ENCODE results near the gene BEX4. TPM values are rescaled to one million over a fixed set of nuclear protein-coding genes. Genes with fewer than 3 reads are reported as not detected.
"Not testable (repeated sequence)": the region's sequence is repeated elsewhere in the genome, so short reads cannot be mapped to it uniquely, and the experiment has no call there.

The BEX4 gene
- total RNA-seq, 1 donor from 2014 or later, result 46.1 TPM

DNA sequence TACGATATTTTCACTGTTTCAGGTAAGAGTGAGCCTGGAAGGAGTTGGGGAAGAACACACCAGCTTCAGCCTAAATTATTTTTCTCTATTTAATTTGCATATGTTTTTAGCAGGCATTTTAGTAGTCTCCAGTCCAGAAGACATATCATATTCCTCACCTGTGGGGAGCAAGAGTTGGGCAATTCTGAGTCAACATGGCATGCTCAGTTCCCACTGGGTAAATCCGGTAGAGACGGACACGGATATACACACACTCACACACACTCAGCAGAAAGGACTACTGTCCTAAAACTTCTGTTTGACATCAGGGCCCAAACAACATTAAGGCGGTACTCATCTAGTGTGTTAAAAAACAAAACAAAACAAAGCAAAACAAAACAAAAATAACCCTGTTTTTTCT lies 4.9 kb upstream of the BEX4 start:
- H3K27me3 Mint-ChIP-seq (ENCODE audit: low read depth), result no peaks in the 10 kb centered on the region
- H3K36me3 Mint-ChIP-seq (ENCODE audit: low read depth), result no peaks in the 10 kb centered on the region
- H3K9me3 Mint-ChIP-seq (ENCODE audit: low read depth), result peaks cover 3% of the 10 kb centered on the region
- no peak overlapping the region for H3K4me3 Mint-ChIP-seq (ENCODE audit: unreplicated experiment)
- TF ChIP-seq, protein P1, sequence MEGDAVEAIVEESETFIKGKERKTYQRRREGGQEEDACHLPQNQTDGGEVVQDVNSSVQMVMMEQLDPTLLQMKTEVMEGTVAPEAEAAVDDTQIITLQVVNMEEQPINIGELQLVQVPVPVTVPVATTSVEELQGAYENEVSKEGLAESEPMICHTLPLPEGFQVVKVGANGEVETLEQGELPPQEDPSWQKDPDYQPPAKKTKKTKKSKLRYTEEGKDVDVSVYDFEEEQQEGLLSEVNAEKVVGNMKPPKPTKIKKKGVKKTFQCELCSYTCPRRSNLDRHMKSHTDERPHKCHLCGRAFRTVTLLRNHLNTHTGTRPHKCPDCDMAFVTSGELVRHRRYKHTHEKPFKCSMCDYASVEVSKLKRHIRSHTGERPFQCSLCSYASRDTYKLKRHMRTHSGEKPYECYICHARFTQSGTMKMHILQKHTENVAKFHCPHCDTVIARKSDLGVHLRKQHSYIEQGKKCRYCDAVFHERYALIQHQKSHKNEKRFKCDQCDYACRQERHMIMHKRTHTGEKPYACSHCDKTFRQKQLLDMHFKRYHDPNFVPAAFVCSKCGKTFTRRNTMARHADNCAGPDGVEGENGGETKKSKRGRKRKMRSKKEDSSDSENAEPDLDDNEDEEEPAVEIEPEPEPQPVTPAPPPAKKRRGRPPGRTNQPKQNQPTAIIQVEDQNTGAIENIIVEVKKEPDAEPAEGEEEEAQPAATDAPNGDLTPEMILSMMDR (IDR thresholded peaks at IDR 0.05), result no peak
- no peak overlapping the region for H3K27ac Mint-ChIP-seq (ENCODE audit: unreplicated experiment)
- H3K4me1 Mint-ChIP-seq (ENCODE audit: low read depth), result peaks cover 3% of the 10 kb centered on the region
- no peak for DNase-seq (ENCODE audit: low spot score)

DNA sequence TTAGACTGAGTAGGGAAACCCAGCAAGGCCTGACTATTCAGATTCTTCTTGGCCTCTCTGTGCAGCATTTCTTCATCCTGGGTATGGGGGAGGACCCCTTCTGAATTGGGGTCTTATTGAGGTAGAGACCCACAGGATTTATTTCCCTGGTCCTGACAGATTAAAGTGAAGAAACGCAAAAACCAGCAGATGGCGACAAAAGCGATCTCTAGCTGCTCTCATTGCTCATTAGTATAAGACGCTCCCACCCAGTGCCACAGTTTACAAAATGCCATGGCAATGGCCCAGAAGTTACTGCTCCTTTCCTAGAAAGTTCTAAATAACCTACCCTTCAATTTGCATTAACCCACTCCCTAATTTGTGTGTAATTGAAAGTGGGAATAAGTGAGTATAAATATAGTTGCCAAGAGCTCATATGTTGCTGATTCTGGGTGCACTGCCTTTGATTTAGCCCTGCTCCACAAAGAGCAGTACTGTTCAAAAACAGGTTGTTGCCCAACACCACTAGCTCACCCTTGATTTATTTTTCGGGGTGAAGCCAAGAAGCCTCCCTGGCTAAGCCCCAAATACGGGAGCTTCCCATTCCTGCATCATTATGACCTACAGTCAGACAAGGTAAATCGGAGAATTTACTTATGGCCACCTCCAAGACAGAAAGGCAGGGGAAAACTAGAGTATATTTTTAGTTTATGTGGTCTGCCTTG lies 3.7 kb upstream of the BEX4 start:
- no peak for DNase-seq (ENCODE audit: low spot score)
- no peak overlapping the region for H3K27ac Mint-ChIP-seq (ENCODE audit: unreplicated experiment)
- no peak overlapping the region for H3K4me3 Mint-ChIP-seq (ENCODE audit: unreplicated experiment)
- H3K27me3 Mint-ChIP-seq (ENCODE audit: low read depth), result no peaks in the 10 kb centered on the region
- TF ChIP-seq, protein P1 (IDR thresholded peaks at IDR 0.05), result peak; percentile 78
- H3K4me1 Mint-ChIP-seq (ENCODE audit: low read depth), result peaks cover 6% of the 10 kb centered on the region
- H3K9me3 Mint-ChIP-seq (ENCODE audit: low read depth), result peaks cover 3% of the 10 kb centered on the region
- peaks cover 3% of the 10 kb centered on the region for H3K36me3 Mint-ChIP-seq (ENCODE audit: low read depth)

DNA sequence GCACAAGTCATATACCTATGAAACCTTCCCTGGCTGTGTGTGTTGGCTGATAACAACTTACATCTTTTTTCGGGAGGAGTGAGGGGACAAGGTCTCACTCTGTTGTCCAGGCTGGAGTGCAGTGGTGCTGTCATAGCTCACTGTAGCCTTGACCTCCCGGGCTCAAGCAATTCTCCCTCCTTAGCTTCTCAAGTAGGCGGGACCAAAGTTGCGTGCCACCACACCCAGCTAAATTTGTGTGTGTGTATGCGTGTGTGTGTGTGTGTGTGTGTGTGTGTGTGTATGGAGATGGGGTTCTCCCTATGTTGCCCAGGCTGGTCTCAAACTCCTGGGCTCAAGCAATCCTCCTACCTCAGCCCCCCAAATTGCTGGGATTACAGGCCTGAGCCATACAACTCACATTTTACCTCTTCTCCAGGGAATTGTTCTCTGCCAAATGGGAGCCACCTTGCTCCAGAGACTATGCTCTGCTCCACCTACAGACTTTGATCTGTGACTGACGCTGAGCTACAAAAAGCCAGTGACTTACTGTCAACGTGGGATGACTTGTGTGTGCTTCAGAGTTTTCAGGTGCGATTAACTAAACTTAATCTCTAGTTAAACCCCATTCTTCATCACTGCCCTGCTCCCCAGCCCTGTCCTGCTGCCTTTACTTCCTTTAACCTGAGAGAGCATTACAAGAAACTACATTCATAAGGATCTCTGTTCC lies 2.0 kb upstream of the BEX4 start:
- Mint-ChIP-seq H3K9me3 (ENCODE audit: low read depth) (no peaks in the 10 kb centered on the region), H3K27ac (ENCODE audit: unreplicated experiment) (no peak overlapping the region), H3K36me3 (ENCODE audit: low read depth) (peaks cover 3% of the 10 kb centered on the region), H3K4me1 (ENCODE audit: low read depth) (peaks cover 7% of the 10 kb centered on the region), H3K4me3 (ENCODE audit: unreplicated experiment) (no peak overlapping the region), H3K27me3 (ENCODE audit: low read depth) (no peaks in the 10 kb centered on the region)
- no peak for DNase-seq (ENCODE audit: low spot score)
- TF ChIP-seq, protein P1 (IDR thresholded peaks at IDR 0.05), result no peak

DNA sequence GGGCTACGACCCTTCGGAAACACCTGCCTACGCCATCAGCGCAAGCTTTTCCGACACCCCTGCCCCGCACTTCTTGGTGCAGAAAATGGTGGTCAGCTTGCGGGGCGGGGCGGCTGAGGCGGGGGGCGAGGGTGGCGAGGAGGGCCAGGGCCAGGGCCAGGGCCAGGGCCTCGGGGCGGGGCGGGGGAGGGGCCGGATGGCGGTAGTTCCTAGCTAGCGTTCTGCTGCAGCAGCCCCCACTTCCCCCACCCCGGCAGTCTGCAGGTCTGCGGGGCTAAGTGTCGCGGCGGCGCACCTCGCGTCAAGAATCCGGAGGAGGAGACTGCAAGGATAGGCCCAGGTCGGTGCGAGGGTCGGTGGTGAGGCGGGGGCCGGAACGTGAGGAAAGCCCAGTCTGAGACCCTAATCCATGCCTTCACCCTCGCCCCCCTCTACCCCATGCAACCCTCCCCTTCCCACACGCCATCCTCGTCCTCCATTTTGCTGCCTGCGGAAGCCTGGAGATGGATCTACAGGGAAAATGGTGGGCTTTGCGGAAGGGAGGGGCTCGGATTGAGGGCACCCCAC lies 600 bp downstream of the BEX4 start:
- H3K4me1 Mint-ChIP-seq (ENCODE audit: low read depth), result peaks cover 7% of the 10 kb centered on the region
- peak overlapping the region; percentile 80 for H3K4me3 Mint-ChIP-seq (ENCODE audit: unreplicated experiment)
- DNase-seq (ENCODE audit: low spot score), result peak; percentile 94
- peaks cover 3% of the 10 kb centered on the region for H3K9me3 Mint-ChIP-seq (ENCODE audit: low read depth)
- H3K36me3 Mint-ChIP-seq (ENCODE audit: low read depth), result peaks cover 3% of the 10 kb centered on the region
- TF ChIP-seq, protein P1 (IDR thresholded peaks at IDR 0.05), result no peak
- H3K27me3 Mint-ChIP-seq (ENCODE audit: low read depth), result no peaks in the 10 kb centered on the region
- peak overlapping the region; percentile 63 for H3K27ac Mint-ChIP-seq (ENCODE audit: unreplicated experiment)

DNA sequence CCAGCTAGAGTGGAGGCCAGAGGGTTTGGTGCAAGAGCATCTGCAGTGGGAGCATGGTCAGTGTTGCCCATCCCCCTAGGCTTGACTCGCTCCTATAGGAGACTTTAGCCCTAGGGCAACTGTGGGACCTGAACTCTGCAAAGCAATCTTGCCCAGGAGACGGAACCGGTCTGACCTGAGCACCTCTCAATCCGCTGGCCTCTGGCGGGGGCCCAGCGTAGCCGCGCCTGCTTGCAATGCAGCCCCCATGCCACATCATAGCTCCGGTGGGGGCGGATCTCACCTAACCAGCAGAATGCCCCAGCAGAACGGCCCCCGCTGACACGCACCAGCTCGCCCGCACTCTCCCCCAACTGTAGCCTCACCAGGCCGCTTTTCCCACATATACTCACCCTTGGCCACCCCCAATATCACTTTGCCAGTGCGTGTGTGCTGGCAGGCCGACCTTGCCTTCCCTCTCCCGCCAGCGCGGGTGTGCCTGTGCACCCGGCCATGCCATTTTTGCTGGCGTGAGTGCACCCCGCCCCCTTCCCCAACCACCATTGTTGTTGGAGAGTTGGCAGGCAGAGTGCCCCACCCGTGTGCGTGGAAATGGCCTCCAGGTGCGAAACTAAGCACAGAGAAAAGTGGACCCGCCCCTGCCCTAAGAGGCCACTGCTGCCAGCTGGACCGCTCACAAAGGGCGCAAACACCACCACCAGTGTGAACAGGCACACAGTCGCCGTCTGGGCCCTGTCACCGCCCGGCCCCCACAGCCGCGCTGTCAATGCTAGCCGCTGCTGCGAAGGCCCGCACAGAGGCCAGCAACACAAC lies 5.8 kb downstream of the BEX4 start:
- Mint-ChIP-seq H3K9me3 (ENCODE audit: low read depth) (peaks cover 9% of the 10 kb centered on the region), H3K27ac (ENCODE audit: unreplicated experiment) (no peak overlapping the region), H3K4me3 (ENCODE audit: unreplicated experiment) (no peak overlapping the region), H3K36me3 (ENCODE audit: low read depth) (peaks cover 3% of the 10 kb centered on the region), H3K27me3 (ENCODE audit: low read depth) (peaks cover 7% of the 10 kb centered on the region), H3K4me1 (ENCODE audit: low read depth) (peaks cover 4% of the 10 kb centered on the region)
- TF ChIP-seq, protein P1 (IDR thresholded peaks at IDR 0.05), result no peak
- no peak for DNase-seq (ENCODE audit: low spot score)

DNA sequence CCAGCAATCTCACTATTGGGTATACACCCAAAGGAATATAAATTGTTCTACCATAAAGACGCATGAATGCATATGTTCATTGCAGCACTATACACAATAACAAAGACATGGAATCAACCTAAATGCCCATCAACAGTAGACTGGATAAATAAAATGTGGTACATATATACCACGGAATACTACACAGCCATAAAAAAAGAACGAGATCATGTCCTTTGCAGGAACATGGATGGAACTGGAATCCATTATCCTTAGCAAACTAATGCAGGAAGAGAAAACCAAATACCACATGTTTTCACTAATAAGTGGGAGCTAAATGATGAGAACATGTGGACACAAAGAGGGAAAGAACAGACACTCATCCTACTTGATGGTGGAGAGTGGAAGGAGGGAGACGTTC lies 11.0 kb downstream of the BEX4 start:
- not testable (repeated sequence) for H3K4me3 Mint-ChIP-seq (ENCODE audit: unreplicated experiment); H3K27ac Mint-ChIP-seq (ENCODE audit: unreplicated experiment); DNase-seq (ENCODE audit: low spot score); H3K36me3 Mint-ChIP-seq (ENCODE audit: low read depth); H3K4me1 Mint-ChIP-seq (ENCODE audit: low read depth); H3K9me3 Mint-ChIP-seq (ENCODE audit: low read depth)
- H3K27me3 Mint-ChIP-seq (ENCODE audit: low read depth), result peaks cover 12% of the 10 kb centered on the region

Measured in chondrocyte (in vitro differentiated cells).